HG03097 (cell line): Measurements from ENCODE around the gene RANBP17.
"Not testable (repeated sequence)": the region's sequence is repeated elsewhere in the genome, so short reads cannot be mapped to it uniquely, and the experiment has no call there.

Source experiments
- ATAC-seq: cut with Tn5 transposase; IDR thresholded peaks from one replicate; pipeline ENCODE4 v1.9.1; 2021; ENCODE audit not compliant: unreplicated experiment, low FRiP score

RANBP17 gene

DNA sequence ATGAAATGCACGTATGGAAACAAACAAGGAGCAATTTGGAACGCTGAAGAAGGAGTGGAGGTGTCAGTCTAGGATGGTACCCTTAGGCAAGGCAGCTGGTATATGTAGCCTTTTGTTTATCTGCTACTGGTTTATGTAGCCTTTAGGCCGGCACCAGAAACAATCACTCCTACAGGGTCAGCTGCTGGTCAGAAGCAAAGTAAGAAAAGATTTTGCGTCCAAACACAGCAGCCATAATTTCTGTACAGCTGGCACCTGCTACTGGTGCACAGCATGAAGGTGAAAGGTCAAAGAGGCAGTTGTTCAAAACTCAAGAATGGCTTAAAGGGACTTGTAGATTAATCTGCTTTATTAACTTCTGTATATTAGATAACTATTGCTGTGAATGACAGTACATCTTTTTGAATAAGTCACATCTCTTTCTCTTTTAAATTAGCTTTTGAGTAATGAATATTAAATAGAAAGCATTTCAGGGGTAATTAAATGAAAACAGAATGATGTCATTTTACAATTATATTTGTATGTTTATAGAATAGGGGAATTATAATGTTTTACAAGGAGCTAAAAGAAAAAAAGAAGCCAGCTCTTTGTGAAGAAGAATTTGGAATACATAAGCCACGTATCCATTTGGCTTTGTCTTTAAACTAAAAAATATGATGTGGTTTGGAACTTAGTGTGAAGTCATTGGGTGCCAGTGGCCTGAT lies 414.2 kb downstream of the RANBP17 start:
- no peak for ATAC-seq

GRCh38 chr5:171283753-171284152 lies 421.9 kb downstream of the RANBP17 start:
- ATAC-seq: no peak

DNA sequence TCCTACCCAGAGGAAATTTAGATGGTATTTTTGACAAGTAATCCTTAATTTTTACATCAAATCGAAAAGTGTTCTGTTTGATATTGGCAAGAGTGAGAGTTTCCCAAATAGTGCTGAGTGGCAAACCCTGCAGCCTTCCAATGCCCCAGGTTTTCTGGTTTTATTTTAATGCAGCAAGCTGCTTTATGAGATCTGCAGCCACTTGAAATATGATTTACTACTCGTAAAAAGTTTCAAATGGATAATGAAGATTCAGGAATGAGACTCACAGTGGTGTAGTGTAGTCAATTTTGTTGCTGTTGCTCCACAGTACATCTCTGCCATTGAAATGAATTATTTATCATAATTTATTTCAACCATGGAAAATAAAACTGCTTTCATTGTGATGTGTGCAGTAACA lies 423.6 kb downstream of the RANBP17 start:
- ATAC-seq: no peak

DNA sequence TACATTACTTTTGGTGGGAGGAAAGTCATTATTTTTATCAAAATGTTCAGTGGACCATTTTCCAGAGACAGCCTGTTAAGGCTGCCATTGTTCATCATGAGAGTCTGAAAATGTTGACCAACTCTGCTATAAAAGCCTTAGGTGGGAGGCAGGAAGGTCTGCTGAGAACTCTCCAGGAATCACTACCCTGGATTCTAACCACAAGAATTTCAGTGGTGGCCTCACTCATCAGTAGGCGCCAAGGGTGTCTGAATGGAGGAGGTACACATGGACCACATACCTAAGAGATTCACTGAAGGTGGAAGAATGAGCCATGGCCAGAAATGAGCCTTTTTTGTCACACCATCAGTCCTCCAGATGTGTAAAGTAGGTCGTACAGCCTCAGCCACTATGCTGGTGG lies 426.2 kb downstream of the RANBP17 start:
- no peak for ATAC-seq

DNA sequence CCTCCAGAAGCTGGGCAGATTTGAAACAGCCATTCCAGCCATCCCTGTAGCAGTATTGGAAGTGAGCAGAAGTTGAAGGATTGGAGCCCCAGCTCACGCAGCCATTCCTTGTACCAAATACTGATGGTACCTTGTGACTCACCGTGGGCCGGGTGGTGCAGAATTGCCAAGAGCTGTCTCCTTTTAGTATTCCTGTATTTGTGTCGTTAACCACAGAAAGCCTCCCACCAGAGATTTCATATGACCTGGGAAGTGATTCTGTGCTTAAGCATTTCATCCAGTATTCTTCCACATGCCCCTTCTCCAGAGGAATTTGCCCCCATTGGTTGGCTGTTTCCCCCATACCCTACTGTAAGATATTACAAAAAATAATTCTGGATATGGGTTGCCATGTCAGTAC lies 429.6 kb downstream of the RANBP17 start:
- ATAC-seq: no peak

DNA sequence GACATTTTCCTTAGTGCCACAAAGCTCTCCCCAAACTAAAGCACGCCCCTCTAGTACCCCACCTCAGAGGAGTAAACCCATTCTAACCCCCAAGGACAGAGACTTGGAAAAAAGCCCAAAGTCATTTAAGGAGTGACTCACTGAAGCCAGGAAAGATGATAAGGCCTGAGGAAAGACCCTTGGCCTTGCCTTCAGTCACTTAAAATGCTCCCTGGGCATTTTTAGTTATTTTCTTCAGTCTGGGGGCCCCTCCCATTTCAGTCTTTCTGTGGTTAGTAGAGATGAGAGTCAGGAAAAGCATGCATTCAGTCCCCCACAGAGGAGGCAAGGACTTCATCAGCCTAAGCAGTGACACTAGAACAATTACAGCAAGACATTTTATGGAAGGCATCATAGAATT lies 433.5 kb downstream of the RANBP17 start:
- ATAC-seq: no peak

GRCh38 chr5:171295801-171296200 lies 434.0 kb downstream of the RANBP17 start:
- ATAC-seq: no peak

GRCh38 chr5:171297941-171298340 lies 436.1 kb downstream of the RANBP17 start:
- ATAC-seq: not testable (repeated sequence)

- no peak for ATAC-seq
These were observed 437.4 kb downstream of the RANBP17 start for GRCh38 chr5:171299228-171299627.

DNA sequence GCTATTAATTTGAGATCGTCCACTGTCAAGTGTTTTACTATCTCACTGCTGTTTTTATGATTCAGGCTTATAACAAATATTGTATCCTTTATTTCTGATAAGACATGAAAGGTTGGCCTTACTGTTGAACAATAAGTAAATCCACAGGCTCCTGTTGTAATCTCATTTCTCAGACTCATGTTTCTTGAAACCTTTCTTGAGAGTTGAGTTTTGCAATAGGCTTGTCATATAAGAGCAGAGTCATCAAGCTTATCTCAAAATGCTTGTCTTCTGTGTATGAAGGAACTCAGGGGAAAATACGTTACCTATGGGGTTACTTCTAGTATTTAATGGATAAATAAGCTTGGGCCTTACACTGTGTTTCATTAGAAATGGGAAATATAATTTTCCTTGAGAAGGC lies 438.0 kb downstream of the RANBP17 start:
- ATAC-seq: no peak

- no peak for ATAC-seq
These were observed 438.5 kb downstream of the RANBP17 start for GRCh38 chr5:171300358-171300757.

GRCh38 chr5:171306166-171306565 lies 444.3 kb downstream of the RANBP17 start:
- no peak for ATAC-seq

- no peak for ATAC-seq
These were observed 445.2 kb downstream of the RANBP17 start for GRCh38 chr5:171306781-171307591.

DNA sequence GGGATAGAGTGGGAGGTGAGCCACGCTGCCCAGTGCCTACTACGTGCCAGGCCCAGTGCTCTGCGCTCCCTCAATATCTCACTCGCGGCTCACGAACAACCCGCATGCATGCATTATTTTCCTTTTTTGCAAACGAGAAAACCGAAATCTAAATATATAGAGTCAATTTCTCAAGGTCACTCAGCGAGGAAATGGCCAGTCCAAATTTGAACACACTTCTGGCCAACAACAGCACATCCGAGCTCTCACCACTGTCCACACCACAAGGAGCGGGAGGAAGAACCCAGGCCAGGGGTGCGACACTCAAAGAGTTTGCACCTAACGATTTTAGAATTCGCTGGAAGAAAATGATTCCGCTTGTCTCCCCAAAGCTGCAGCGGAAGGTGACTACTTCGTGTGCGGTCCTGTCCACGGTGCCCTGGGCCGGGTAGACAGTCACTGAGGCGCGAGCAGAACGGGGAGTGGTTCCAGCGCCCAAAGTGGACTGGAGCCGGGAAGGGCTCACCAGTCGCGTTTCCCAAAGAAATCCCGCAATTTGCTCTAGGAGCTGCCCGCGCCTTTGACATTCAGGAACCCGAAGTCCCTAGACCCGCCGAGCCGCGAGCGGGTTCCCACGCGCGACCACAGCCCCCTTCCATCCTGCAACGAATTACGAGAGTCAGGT lies 446.1 kb downstream of the RANBP17 start:
- ATAC-seq: no peak

DNA sequence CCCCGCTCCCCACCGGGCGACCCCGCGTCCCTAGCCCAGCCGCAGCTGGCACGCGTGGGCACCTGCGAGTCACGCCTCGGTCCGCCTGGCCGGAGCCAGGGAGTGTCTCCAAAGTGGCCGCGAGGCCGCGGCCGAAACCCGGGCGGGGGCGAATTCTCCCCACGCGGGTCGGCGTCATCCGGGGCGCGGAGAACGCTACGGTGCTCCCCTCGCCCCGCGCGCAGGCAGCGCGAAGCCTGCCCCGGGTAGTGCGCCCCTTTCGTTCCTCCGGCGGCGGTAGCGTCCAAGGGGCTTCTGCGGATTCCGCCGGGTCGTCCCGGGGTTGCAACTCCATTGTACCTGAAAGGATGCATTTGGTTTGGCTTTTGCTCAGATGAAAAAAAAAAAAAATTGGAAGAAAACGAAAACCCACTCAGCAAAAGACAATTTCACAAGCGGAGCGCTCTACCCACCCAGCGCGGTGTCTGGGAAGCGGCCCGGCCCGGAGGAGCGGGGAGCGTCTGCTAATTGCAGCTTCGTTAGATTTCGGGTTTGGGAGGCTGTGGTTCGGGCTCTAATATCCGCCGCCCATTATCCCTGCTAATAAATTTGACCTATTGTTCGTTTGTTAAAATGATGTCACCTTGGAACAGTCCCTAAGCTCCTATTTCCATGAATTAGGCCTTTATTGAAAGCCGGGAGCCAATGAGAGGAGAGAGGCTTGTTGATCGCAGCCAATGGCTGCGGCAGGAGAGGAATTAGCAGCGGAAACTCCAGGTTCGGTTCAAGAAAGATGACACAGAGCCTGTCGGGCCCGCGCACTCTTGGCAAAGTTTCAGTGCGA lies 446.8 kb downstream of the RANBP17 start, which contains the start of gene TLX3:
Gene TLX3 (plus strand): TSS at position 796 of the 823 bp plus-strand sequence. CDS start 118 bp downstream, outside the sequence.
- ATAC-seq: no peak

DNA sequence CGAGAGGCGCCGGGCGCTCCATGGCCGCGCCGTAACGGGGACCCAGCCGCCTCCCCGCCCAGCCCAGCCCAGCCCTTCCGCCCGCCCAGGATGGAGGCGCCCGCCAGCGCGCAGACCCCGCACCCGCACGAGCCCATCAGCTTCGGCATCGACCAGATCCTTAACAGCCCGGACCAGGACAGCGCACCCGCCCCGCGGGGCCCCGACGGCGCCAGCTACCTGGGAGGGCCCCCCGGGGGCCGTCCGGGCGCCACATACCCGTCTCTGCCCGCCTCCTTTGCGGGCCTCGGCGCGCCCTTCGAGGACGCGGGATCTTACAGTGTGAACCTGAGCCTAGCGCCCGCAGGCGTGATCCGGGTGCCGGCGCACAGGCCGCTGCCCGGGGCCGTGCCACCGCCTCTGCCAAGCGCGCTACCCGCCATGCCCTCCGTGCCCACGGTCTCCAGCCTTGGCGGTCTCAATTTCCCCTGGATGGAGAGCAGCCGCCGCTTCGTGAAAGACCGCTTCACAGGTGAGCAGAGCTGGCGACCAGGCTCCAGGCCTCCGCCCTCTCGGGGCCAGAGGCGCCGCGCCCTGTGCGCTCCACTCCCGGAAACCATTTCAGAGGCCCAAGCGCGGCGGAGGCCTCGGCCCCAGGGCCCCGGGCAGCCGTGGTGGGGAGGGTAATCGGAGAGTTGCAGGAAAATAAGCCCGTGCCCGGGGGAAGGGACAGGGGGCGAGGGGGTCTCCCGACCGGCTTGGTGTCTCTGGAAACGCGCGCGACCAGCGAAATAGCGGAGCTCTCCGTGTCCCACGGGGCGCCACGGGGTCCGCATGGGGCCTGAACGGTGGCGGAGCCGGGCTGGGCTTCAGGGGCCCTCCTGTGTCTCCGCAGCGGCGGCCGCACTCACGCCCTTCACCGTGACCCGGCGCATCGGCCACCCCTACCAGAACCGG lies 447.7 kb downstream of the RANBP17 start:
- ATAC-seq: no peak

- ATAC-seq: no peak
These were observed 448.5 kb downstream of the RANBP17 start for GRCh38 chr5:171310212-171310818.

- ATAC-seq: no peak
These were observed 449.1 kb downstream of the RANBP17 start for GRCh38 chr5:171310819-171311321.
